ENCODE data around the gene UBXN10.

Gene UBXN10

DNA sequence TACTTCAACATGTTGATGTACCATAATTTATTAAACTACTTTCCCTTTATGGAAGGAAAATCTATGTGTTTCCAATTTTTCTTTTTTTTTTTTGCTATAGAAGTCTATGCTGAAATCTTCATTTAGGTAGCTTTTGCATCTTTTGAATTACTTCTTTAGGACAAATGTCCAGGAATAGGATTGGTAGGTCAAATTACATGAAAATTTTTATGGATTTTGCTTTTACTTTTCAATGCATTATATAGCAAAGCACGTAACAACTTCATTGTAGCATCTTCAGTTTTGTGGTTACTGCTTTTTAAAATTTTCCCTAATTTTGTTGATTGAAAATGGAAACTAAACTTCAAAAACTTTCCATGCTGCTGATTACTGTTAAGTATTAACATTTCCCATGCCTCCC lies 12.4 kb downstream of the UBXN10 start:
- H3K9ac ChIP-seq (ENCODE audit: low read length): no peak overlapping the region
- H3K4me3 ChIP-seq (ENCODE audit: low read length): no peak overlapping the region
- H3K27ac ChIP-seq (ENCODE audit: low read length): no peak overlapping the region
- no peaks in the 10 kb centered on the region for H3K9me3 ChIP-seq (ENCODE audit: control insufficient read depth, low read depth, low read length)
- H3K36me3 ChIP-seq (ENCODE audit: control insufficient read depth, low read depth, low read length): no peaks in the 10 kb centered on the region
- H3K27me3 ChIP-seq (ENCODE audit: control insufficient read depth, insufficient read depth, low read length): no peaks in the 10 kb centered on the region
- peaks cover 5% of the 10 kb centered on the region for H3K4me1 ChIP-seq (ENCODE audit: control insufficient read depth, low read depth, low read length)

DNA sequence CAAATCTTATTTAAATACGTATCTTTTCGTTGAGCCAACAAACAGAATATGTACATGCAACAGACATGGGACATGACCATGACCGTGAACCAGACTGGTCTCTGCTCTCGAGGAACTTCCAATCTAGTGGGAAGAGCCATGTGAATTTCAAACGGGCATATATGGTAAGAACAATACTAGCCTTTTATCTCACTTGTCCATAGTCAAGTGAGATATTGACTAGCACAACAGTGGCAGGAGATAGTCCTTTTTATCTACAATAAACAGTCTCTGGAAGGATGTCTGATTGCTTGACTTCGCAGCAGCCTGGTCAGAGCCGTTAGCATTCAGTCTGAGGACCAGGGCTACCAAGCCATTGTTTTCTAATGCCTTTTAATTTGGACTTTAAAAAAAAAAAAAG lies 13.0 kb downstream of the UBXN10 start:
- Histone ChIP-seq H3K4me3 (ENCODE audit: low read length) (no peak overlapping the region), H3K27me3 (ENCODE audit: control insufficient read depth, insufficient read depth, low read length) (no peaks in the 10 kb centered on the region), H3K27ac (ENCODE audit: low read length) (no peak overlapping the region)

GRCh38 chr1:20199403-20199802 lies 13.5 kb downstream of the UBXN10 start:
- H3K4me3 ChIP-seq (ENCODE audit: low read length): no peak overlapping the region
- H3K27me3 ChIP-seq (ENCODE audit: control insufficient read depth, insufficient read depth, low read length): no peaks in the 10 kb centered on the region
- no peak overlapping the region for H3K27ac ChIP-seq (ENCODE audit: low read length)
- H3K9ac ChIP-seq (ENCODE audit: low read length): no peak overlapping the region
- H3K9me3 ChIP-seq (ENCODE audit: control insufficient read depth, low read depth, low read length): no peaks in the 10 kb centered on the region
- no peaks in the 10 kb centered on the region for H3K36me3 ChIP-seq (ENCODE audit: control insufficient read depth, low read depth, low read length)
- H3K4me1 ChIP-seq (ENCODE audit: control insufficient read depth, low read depth, low read length): peaks cover 5% of the 10 kb centered on the region

More for the DNA sequence above, 13.0 kb downstream of the UBXN10 start:
- peaks cover 5% of the 10 kb centered on the region for H3K4me1 ChIP-seq (ENCODE audit: control insufficient read depth, low read depth, low read length)
- H3K36me3 ChIP-seq (ENCODE audit: control insufficient read depth, low read depth, low read length): no peaks in the 10 kb centered on the region
- H3K9me3 ChIP-seq (ENCODE audit: control insufficient read depth, low read depth, low read length): no peaks in the 10 kb centered on the region
- no peak overlapping the region for H3K9ac ChIP-seq (ENCODE audit: low read length)

- H3K9me3 ChIP-seq (ENCODE audit: control insufficient read depth, low read depth, low read length): no peaks in the 10 kb centered on the region
- peaks cover 2% of the 10 kb centered on the region for H3K4me1 ChIP-seq (ENCODE audit: control insufficient read depth, low read depth, low read length)
- no peaks in the 10 kb centered on the region for H3K36me3 ChIP-seq (ENCODE audit: control insufficient read depth, low read depth, low read length)
- no peak overlapping the region for H3K4me3 ChIP-seq (ENCODE audit: low read length)
- no peak overlapping the region for H3K9ac ChIP-seq (ENCODE audit: low read length)
- H3K27ac ChIP-seq (ENCODE audit: low read length): no peak overlapping the region
- no peaks in the 10 kb centered on the region for H3K27me3 ChIP-seq (ENCODE audit: control insufficient read depth, insufficient read depth, low read length)
Measured at GRCh38 chr1:20199840-20200239, 13.9 kb downstream of the UBXN10 start.

DNA sequence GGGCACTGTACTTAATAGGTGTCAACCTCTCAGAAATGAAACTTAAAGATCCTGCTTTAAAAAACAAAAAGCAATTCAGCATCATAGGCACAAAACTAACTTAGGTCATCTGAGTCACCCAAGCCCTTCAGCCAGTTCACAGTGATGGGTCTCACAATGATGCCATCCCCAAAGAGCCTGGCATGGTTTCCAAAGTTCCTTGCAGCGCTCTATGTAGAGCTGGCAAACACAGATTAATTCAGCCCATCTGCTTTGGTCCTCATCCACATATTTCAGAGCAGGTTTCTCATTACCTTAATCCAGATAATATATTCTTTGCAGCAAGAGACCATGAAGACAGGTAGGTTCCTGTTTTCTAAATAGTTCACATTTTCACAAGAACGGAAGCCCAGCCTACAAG lies 15.1 kb downstream of the UBXN10 start:
- no peak overlapping the region for H3K9ac ChIP-seq (ENCODE audit: low read length)
- H3K4me1 ChIP-seq (ENCODE audit: control insufficient read depth, low read depth, low read length): no peaks in the 10 kb centered on the region
- no peaks in the 10 kb centered on the region for H3K9me3 ChIP-seq (ENCODE audit: control insufficient read depth, low read depth, low read length)
- H3K36me3 ChIP-seq (ENCODE audit: control insufficient read depth, low read depth, low read length): no peaks in the 10 kb centered on the region
- no peaks in the 10 kb centered on the region for H3K27me3 ChIP-seq (ENCODE audit: control insufficient read depth, insufficient read depth, low read length)
- no peak overlapping the region for H3K4me3 ChIP-seq (ENCODE audit: low read length)
- H3K27ac ChIP-seq (ENCODE audit: low read length): no peak overlapping the region

- Histone ChIP-seq H3K9me3 (ENCODE audit: control insufficient read depth, low read depth, low read length) (no peaks in the 10 kb centered on the region), H3K4me1 (ENCODE audit: control insufficient read depth, low read depth, low read length) (no peaks in the 10 kb centered on the region), H3K27ac (ENCODE audit: low read length) (no peak overlapping the region), H3K27me3 (ENCODE audit: control insufficient read depth, insufficient read depth, low read length) (no peaks in the 10 kb centered on the region), H3K4me3 (ENCODE audit: low read length) (no peak overlapping the region), H3K9ac (ENCODE audit: low read length) (no peak overlapping the region), H3K36me3 (ENCODE audit: control insufficient read depth, low read depth, low read length) (no peaks in the 10 kb centered on the region)
Measured at GRCh38 chr1:20202166-20202565, 16.3 kb downstream of the UBXN10 start.

- H3K27ac ChIP-seq (ENCODE audit: low read length): no peak overlapping the region
- H3K36me3 ChIP-seq (ENCODE audit: control insufficient read depth, low read depth, low read length): no peaks in the 10 kb centered on the region
- H3K4me1 ChIP-seq (ENCODE audit: control insufficient read depth, low read depth, low read length): no peaks in the 10 kb centered on the region
- H3K9ac ChIP-seq (ENCODE audit: low read length): no peak overlapping the region
- H3K9me3 ChIP-seq (ENCODE audit: control insufficient read depth, low read depth, low read length): no peaks in the 10 kb centered on the region
- H3K27me3 ChIP-seq (ENCODE audit: control insufficient read depth, insufficient read depth, low read length): no peaks in the 10 kb centered on the region
- no peak overlapping the region for H3K4me3 ChIP-seq (ENCODE audit: low read length)
Measured at GRCh38 chr1:20207546-20207945, 21.6 kb downstream of the UBXN10 start.

GRCh38 chr1:20209471-20209870 lies 23.6 kb downstream of the UBXN10 start:
- Histone ChIP-seq H3K27me3 (ENCODE audit: control insufficient read depth, insufficient read depth, low read length) (no peaks in the 10 kb centered on the region), H3K4me3 (ENCODE audit: low read length) (no peak overlapping the region), H3K36me3 (ENCODE audit: control insufficient read depth, low read depth, low read length) (no peaks in the 10 kb centered on the region), H3K27ac (ENCODE audit: low read length) (no peak overlapping the region), H3K4me1 (ENCODE audit: control insufficient read depth, low read depth, low read length) (peaks cover 4% of the 10 kb centered on the region), H3K9ac (ENCODE audit: low read length) (no peak overlapping the region), H3K9me3 (ENCODE audit: control insufficient read depth, low read depth, low read length) (no peaks in the 10 kb centered on the region)

DNA sequence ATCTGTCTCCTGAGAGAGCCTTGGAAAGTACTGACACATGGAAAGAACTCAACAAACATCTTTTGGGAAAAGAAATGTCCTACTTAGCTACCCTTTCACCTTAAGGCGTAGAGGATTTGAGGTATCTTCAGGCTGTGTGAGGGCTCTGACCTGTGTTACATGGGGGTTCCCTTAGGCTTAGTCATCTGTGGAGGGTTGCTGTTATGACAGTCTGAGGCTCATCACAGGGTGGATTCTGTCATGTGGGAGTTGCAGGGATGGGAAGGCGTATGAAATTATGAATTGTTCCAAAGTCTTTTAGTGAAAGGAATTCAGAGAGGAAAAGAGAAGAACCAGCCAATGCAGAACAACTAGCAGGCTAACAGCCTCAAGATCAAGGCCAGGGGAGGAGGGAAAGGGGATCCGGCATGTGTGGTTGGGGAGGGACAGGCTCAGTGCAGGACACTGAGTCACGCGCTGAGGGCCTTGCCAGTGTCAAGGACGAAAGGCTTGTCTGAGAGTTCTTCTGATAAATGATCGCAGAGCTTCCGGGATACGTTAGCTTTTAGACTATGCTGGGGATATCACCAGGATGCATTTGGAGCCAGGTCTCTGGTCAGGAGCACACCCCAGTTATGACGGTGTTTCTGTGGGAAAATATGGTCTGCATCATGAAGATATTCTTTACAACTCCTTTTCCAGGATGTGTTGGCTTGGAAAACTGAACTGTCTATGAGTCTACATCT lies 25.0 kb downstream of the UBXN10 start:
- Histone ChIP-seq H3K4me1 (ENCODE audit: control insufficient read depth, low read depth, low read length) (peaks cover 4% of the 10 kb centered on the region), H3K27ac (ENCODE audit: low read length) (no peak overlapping the region), H3K4me3 (ENCODE audit: low read length) (no peak overlapping the region)

DNA sequence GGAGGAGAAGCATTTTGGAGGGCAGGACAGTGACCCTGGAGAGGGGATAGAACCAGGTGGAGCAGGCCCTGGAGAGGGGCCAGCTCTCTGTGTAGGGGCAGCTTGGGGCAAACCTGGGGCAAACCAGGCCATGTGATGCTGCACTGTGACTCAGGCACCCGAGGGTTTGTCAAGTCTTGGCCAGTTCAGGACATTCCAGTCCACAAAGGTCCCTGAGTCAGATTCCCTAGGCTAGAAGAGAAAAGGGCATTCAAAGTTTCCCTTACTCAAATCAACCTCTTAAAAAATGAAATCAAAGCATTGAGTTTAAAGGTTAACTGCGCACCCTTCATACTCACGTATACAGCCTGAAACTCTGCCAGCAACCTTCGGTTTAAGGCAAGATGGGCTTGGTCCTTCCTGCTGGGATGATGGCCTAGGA lies 25.6 kb downstream of the UBXN10 start:
- H3K9ac ChIP-seq (ENCODE audit: low read length): no peak overlapping the region
- no peaks in the 10 kb centered on the region for H3K36me3 ChIP-seq (ENCODE audit: control insufficient read depth, low read depth, low read length)
- H3K4me3 ChIP-seq (ENCODE audit: low read length): no peak overlapping the region
- H3K4me1 ChIP-seq (ENCODE audit: control insufficient read depth, low read depth, low read length): peaks cover 4% of the 10 kb centered on the region
- no peaks in the 10 kb centered on the region for H3K27me3 ChIP-seq (ENCODE audit: control insufficient read depth, insufficient read depth, low read length)
- no peaks in the 10 kb centered on the region for H3K9me3 ChIP-seq (ENCODE audit: control insufficient read depth, low read depth, low read length)
- H3K27ac ChIP-seq (ENCODE audit: low read length): no peak overlapping the region

More for the DNA sequence above, 25.0 kb downstream of the UBXN10 start:
- Histone ChIP-seq H3K9me3 (ENCODE audit: control insufficient read depth, low read depth, low read length) (no peaks in the 10 kb centered on the region), H3K9ac (ENCODE audit: low read length) (no peak overlapping the region), H3K27me3 (ENCODE audit: control insufficient read depth, insufficient read depth, low read length) (no peaks in the 10 kb centered on the region), H3K36me3 (ENCODE audit: control insufficient read depth, low read depth, low read length) (no peaks in the 10 kb centered on the region)

DNA sequence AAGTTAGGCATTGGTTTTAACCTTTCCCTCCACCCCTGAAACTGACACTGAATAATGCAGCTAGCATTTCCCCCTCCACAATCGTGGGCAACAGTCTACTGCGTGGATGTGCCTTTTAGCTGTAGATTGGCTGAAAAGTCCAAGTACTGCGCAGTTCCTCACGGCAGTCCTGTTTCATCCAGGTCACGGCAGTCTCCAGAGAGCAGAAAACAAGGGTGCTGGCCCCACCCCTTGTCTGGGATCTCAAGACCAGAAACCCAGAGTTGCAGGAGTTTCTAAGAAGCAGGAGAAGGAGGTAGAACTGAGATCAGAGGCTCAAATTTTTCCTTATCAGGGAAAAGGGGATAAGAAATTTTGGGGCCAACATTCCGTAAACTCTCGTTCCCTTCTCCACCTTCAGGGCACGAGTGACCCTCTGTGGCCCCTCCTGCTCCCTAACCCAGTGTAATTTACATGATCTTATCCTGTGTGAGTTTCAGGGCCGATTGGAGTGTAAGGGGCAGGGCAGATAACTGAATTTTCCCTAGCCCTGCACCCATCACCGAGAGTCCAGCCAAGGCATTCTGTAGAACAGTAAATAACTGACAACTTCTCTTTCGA lies 26.3 kb downstream of the UBXN10 start:
- no peak overlapping the region for H3K9ac ChIP-seq (ENCODE audit: low read length)
- no peaks in the 10 kb centered on the region for H3K27me3 ChIP-seq (ENCODE audit: control insufficient read depth, insufficient read depth, low read length)
- H3K36me3 ChIP-seq (ENCODE audit: control insufficient read depth, low read depth, low read length): no peaks in the 10 kb centered on the region
- no peak overlapping the region for H3K4me3 ChIP-seq (ENCODE audit: low read length)
- peaks cover 4% of the 10 kb centered on the region for H3K4me1 ChIP-seq (ENCODE audit: control insufficient read depth, low read depth, low read length)
- no peak overlapping the region for H3K27ac ChIP-seq (ENCODE audit: low read length)
- no peaks in the 10 kb centered on the region for H3K9me3 ChIP-seq (ENCODE audit: control insufficient read depth, low read depth, low read length)
